K562 (cell line): Measurements from ENCODE around the gene IL10RB. TPM values are rescaled to one million over a fixed set of nuclear protein-coding genes. Genes with fewer than 3 reads are reported as not detected.

ENCODE experiments used
- ATAC-seq: fragments of 200-7000 bp; cut with Tn5 transposase; 3 replicates; pipeline ENCODE4 v1.9.1; 2020; ENCODE audit warnings: moderate library complexity
- BruUV-seq: library from RNA; stranded (reverse); fragments of 400-500 nt; replicated peaks from 2 replicates; lab custom pipeline; 2021; lab: Mats Ljungman, UMichigan
- CTCF ChIA-PET: fragments of 300-600 bp; formaldehyde crosslinking; extraction: SDS; loops from one replicate; lab custom pipeline; 2021; ENCODE audit warnings: low intra/inter-chr PET ratio; lab: Yijun Ruan, JAX
- POLR2A ChIA-PET: fragments of 300-600, 350-650 bp; sonication (Branson Sonifier 250); formaldehyde crosslinking; extraction: SDS; loops from one replicate; lab custom pipeline; 2021; ENCODE audit warnings: antibody characterized with exemption, inconsistent platforms; lab: Yijun Ruan, JAX
- DNase-seq, 4 experiments: peaks; one replicate each; pipeline versions ENCODE4 v3.0.0 to v3.0.0-alpha.2; 2011 to 2018; ENCODE audit warnings: low spot score in 3 of 4, mixed read lengths in 3 of 4; ENCODE audit errors: extremely low read depth in 1 of 4
- FAIRE-seq: peaks from 2 replicates; lab custom pipeline; 2011; peaks lifted over from hg19 to GRCh38; lab: Jason Lieb, UNC
- H2AFZ ChIP-seq: 2 replicates; pipeline ENCODE4 v1.6.0; 2011; ENCODE audit warnings: low read depth, low read length, control low read depth, inconsistent platforms
- H3K27ac ChIP-seq: fragments of 200-600 bp; 3 replicates; pipeline ENCODE4 v1.8.0; 2011; ENCODE audit warnings: low read depth, mild to moderate bottlenecking, control low read depth, inconsistent platforms, low read length, moderate library complexity, mixed read lengths; ENCODE audit errors: extremely low read depth
- H3K27me3 ChIP-seq, 2 experiments: fragments of 300-600 bp in 1 of 2; 2 replicates in 1 of 2; 3 replicates in 1 of 2; pipeline versions ENCODE4 v1.6.0 to v1.8.0; 2011; ENCODE audit warnings: inconsistent platforms in 2 of 2, low read length in 2 of 2, mild to moderate bottlenecking in 1 of 2, mixed read lengths in 1 of 2, moderate library complexity in 1 of 2; ENCODE audit not compliant: control insufficient read depth in 2 of 2, insufficient read depth in 2 of 2
- H3K36me3 ChIP-seq: fragments of 300-600 bp; 3 replicates; pipeline ENCODE4 v1.8.0; 2011; ENCODE audit warnings: mild to moderate bottlenecking, low read length, inconsistent platforms; ENCODE audit not compliant: control insufficient read depth, insufficient read depth
- H3K4me1 ChIP-seq, 2 experiments: fragments of 200-600 bp in 1 of 2; replicated peaks in 1 of 2; 2 replicates in 1 of 2; 3 replicates in 1 of 2; pipeline versions ENCODE4 v1.5.1 to v1.8.0; 2011; ENCODE audit warnings: inconsistent platforms in 2 of 2, low read length in 2 of 2, mild to moderate bottlenecking in 1 of 2, mixed read lengths in 1 of 2, moderate library complexity in 1 of 2; ENCODE audit not compliant: control insufficient read depth in 2 of 2, insufficient read depth in 2 of 2
- H3K4me2 ChIP-seq: 2 replicates; pipeline ENCODE4 v1.6.1; 2011; ENCODE audit warnings: low read length, control low read depth, inconsistent platforms, mixed read lengths; ENCODE audit not compliant: insufficient read depth
- H3K4me3 ChIP-seq: fragments of 200-600 bp; sonication (generic), shearing (Covaris generic); 2 replicates; pipeline ENCODE4 v1.5.1; 2016; ENCODE audit warnings: control low read depth, inconsistent platforms
- H3K79me2 ChIP-seq: fragments of 200-600 bp; 3 replicates; pipeline ENCODE4 v1.8.0; 2011; ENCODE audit warnings: low read length, inconsistent platforms; ENCODE audit not compliant: control insufficient read depth, insufficient read depth
- H3K9ac ChIP-seq, 2 experiments: 2 replicates each; pipeline versions ENCODE4 v1.6.0 to v1.6.1; 2011; ENCODE audit warnings: low read depth in 2 of 2, low read length in 2 of 2, control low read depth in 1 of 2, inconsistent platforms in 1 of 2, mild to moderate bottlenecking in 1 of 2, mixed read lengths in 1 of 2; ENCODE audit not compliant: insufficient read depth in 1 of 2
- H3K9me1 ChIP-seq: one replicate; pipeline ENCODE4 v1.6.0; 2011; ENCODE audit warnings: inconsistent platforms, mild to moderate bottlenecking, low read length, moderate library complexity; ENCODE audit not compliant: control insufficient read depth, insufficient read depth
- H3K9me3 ChIP-seq: replicated peaks from 2 replicates; pipeline ENCODE4 v1.5.1; 2011; ENCODE audit warnings: low read depth, low read length, inconsistent platforms; ENCODE audit not compliant: control insufficient read depth, insufficient read depth
- H4K20me1 ChIP-seq: replicated peaks from 2 replicates; pipeline ENCODE4 v1.6.1; 2011; ENCODE audit warnings: low read length, inconsistent platforms, mixed read lengths; ENCODE audit not compliant: control insufficient read depth, insufficient read depth
- CTCF ChIP-seq, 3 experiments: IDR thresholded peaks in 2 of 3; conservative IDR thresholded peaks in 1 of 3; 2 replicates each; pipeline ENCODE4 v1.5.1; 2011 to 2012; ENCODE audit warnings: low read length in 3 of 3, mild to moderate bottlenecking in 3 of 3, control low read depth in 2 of 3, improper control_type of control experiment in 1 of 3, inconsistent platforms in 1 of 3, low read depth in 1 of 3, mixed read lengths in 1 of 3, moderate library complexity in 1 of 3; ENCODE audit not compliant: insufficient read depth in 2 of 3
- KLF1 ChIP-seq: fragments of 450-650 bp; IDR thresholded peaks from 2 replicates; pipeline ENCODE4 v1.6.1; 2016; ENCODE audit warnings: missing genetic modification characterization, missing compliant biosample characterization
- MAX ChIP-seq: sonication (generic); formaldehyde crosslinking; IDR thresholded peaks from 2 replicates; pipeline ENCODE4 v1.9.0; 2022; ENCODE audit warnings: mild to moderate bottlenecking, missing genetic modification reagents
- SMAD2 ChIP-seq: fragments of 150-350 bp; IDR thresholded peaks from 2 replicates; pipeline ENCODE4 v1.6.1; 2014; ENCODE audit warnings: low read depth, mild to moderate bottlenecking, low read length
- ZNF311 ChIP-seq: fragments of 250-450 bp; sonication (Bioruptor Pico); IDR thresholded peaks from 2 replicates; pipeline ENCODE4 v1.4.0; 2020; ENCODE audit warnings: mild to moderate bottlenecking, moderate library complexity
- ZNF507 ChIP-seq: conservative IDR thresholded peaks from 2 replicates; pipeline ENCODE4 v1.6.1; 2017; ENCODE audit warnings: missing genetic modification characterization, missing compliant biosample characterization
- WGBS: fragments of 100-300 bp; shearing (Covaris generic); methylation state at CpG from one replicate; pipeline ENCODE4 v1.1.6; 2016; ENCODE audit warnings: low coverage, mixed read lengths; ENCODE audit not compliant: insufficient coverage; ENCODE audit errors: missing lambda C conversion rate; 5-methylcytosine and 5-hydroxymethylcytosine counted together
- in situ Hi-C: fragments of 300-500 bp; cut with MboI; formaldehyde crosslinking; loops from 4 replicates; pipeline ENCODE4 v1.15.0; 2018; ENCODE audit warnings: inconsistent platforms, mixed read lengths
- intact Hi-C: fragments of 100-400 bp; cut with micrococcal nuclease; formaldehyde crosslinking; loops from 2 replicates; pipeline ENCODE4 v1.14.2; 2022
- polyA plus RNA-seq, 8 experiments: library from polyadenylated mRNA; depleted of rRNA in 4 of 8; stranded (reverse) in 5 of 8; unstranded in 3 of 8; fragments of >200 nt; fragmentation: Nextera tagmentation in 2 of 8; fragmentation: Illumina TruSeq in 1 of 8; extraction: Ambion mirVana in 2 of 8; extraction: Trizol in 1 of 8; gene quantifications; 2 replicates each; pipeline versions ENCODE4 v1.2.1 to v1.2.3, GENCODE V29; 2011 to 2014; ENCODE audit warnings: inconsistent platforms in 1 of 8, missing spikeins in 1 of 8
- total RNA-seq, 7 experiments: library from RNA; depleted of rRNA in 6 of 7; stranded (reverse); fragments of >200 nt in 6 of 7; fragmentation: Illumina TruSeq in 2 of 7; extraction: Trizol in 2 of 7; gene quantifications; 2 replicates each; pipeline versions ENCODE4 v1.2.1 to v1.2.3, GENCODE V29; 2011 to 2021; ENCODE audit warnings: low replicate concordance in 1 of 7
- TF ChIP-seq, protein P1 (sequence below): sonication (generic); formaldehyde crosslinking; IDR thresholded peaks from 2 replicates; pipeline ENCODE4 v1.8.0; 2022; ENCODE audit warnings: mild to moderate bottlenecking, missing genetic modification reagents, borderline replicate concordance

Gene IL10RB
- total and polyA plus RNA-seq, 9 of the 15 experiments (the other 6 are each of a cell fraction or from before 2014, with no cell fraction given) = 10.9 to 33.8 (median 23.0) TPM

DNA sequence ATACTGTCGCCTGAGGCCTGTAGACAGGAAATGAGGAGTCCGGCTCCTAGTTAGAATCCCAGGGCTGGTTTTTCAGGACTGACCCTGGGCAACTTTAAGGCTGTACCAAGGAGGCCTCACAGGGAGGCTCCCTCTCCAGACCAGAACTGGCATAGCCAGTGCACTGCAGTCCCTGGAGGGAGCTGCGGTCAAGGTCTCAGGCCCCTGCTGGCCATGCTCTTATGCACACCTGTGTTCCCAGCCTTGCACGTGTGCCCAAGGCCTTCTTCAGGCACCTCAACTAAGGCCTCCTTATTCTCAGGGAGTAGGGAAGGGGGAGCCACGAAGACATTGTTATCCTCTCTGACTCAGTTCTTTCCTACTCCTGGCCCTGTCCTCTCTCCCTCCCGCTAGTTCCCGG lies 36.6 kb downstream of the IL10RB start:
- Histone ChIP-seq H3K9ac (no peak overlapping the region), H4K20me1 (no peaks in the 10 kb centered on the region), H3K9me3 (no peaks in the 10 kb centered on the region), H3K79me2 (no peaks in the 10 kb centered on the region), H3K9me1 (no peaks in the 10 kb centered on the region), H3K36me3 (no peaks in the 10 kb centered on the region), H3K27ac (no peak overlapping the region), H3K27me3 (no peaks in the 10 kb centered on the region), H3K4me3 (no peak overlapping the region), H3K4me2 (no peak overlapping the region), H2AFZ (no peak overlapping the region), H3K4me1 (peaks cover 14 to 48% of the 10 kb centered on the region in 2 experiments)
- ATAC-seq (peak; percentile 62), FAIRE-seq (no peak), DNase-seq (no peak)
- in situ Hi-C loops (no loop called here), intact Hi-C loops (no loop called here)
- BruUV-seq = no TSS peak
- CTCF ChIA-PET = no interaction called here
- TF ChIP-seq, protein P1, sequence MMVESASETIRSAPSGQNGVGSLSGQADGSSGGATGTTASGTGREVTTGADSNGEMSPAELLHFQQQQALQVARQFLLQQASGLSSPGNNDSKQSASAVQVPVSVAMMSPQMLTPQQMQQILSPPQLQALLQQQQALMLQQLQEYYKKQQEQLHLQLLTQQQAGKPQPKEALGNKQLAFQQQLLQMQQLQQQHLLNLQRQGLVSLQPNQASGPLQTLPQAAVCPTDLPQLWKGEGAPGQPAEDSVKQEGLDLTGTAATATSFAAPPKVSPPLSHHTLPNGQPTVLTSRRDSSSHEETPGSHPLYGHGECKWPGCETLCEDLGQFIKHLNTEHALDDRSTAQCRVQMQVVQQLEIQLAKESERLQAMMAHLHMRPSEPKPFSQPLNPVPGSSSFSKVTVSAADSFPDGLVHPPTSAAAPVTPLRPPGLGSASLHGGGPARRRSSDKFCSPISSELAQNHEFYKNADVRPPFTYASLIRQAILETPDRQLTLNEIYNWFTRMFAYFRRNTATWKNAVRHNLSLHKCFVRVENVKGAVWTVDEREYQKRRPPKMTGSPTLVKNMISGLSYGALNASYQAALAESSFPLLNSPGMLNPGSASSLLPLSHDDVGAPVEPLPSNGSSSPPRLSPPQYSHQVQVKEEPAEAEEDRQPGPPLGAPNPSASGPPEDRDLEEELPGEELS (CRISPR knock-in tag) = 0 out of 2 replicates have a peak, but pooled peaks have one; percentile 45
- 0 out of 2 replicates have a peak, but pooled peaks have one; percentile 21 for TF ChIP-seq MAX (CRISPR knock-in tag)
- 0 out of 2 replicates have a peak, but pooled peaks have one; percentile 17 for TF ChIP-seq KLF1
- no peak for TF ChIP-seq SMAD2
- peak; percentile 29 to 79 (median 41); a peak in 4 of 6 replicates for TF ChIP-seq CTCF (IDR thresholded peaks at IDR 0.05 in 2 of 3, conservative IDR thresholded peaks at IDR 0.05 in 1 of 3; ENCODE audit: insufficient read depth in 2 of 3, low read depth in 1 of 3, low read length in 3 of 3)
- no peak for TF ChIP-seq ZNF507 (tag)
- 0 out of 2 replicates have a peak, but pooled peaks have one; percentile 41 for TF ChIP-seq ZNF311 (CRISPR knock-in tag)
- 75% methylated on average over 7 of the region's 7 CpGs for WGBS
- POLR2A ChIA-PET = interaction anchor here (1.4 kb wide), 1 partner anchor 8 kb away, joined by 5 read pairs; no protein-coding TSS in a partner anchor
